ENCODE results near the gene CDC42EP1.

- TF ChIP-seq CTCF (IDR thresholded peaks at IDR 0.05) (no peak), REST (IDR thresholded peaks at IDR 0.05; ENCODE audit: insufficient read depth in 1 of 2, low read depth in 2 of 2, low read length in 1 of 2) (no peak)
Measured at GRCh38 chr22:37516456-37516855, 43.8 kb upstream of the CDC42EP1 start.
